HepG2 (cell line): ENCODE results near the gene C9orf50. TPM values are rescaled to one million over a fixed set of nuclear protein-coding genes. Genes with fewer than 3 reads are reported as not detected.

ENCODE experiments used
- BORCS8-MEF2B ChIP-seq: sonication (generic); formaldehyde crosslinking; IDR thresholded peaks from 2 replicates; pipeline ENCODE4 v1.8.0; 2022; ENCODE audit warnings: mild to moderate bottlenecking, missing genetic modification reagents
- CENPX ChIP-seq: sonication (generic); formaldehyde crosslinking; IDR thresholded peaks from 2 replicates; pipeline ENCODE4 v1.9.0; 2021; ENCODE audit warnings: mild to moderate bottlenecking, missing genetic modification reagents, moderate library complexity
- CSRNP1 ChIP-seq: sonication (generic); formaldehyde crosslinking; IDR thresholded peaks from 2 replicates; pipeline ENCODE4 v1.8.1; 2023; ENCODE audit warnings: mild to moderate bottlenecking, missing genetic modification reagents
- HNRNPLL ChIP-seq: fragments of 200-400 bp; formaldehyde crosslinking; IDR thresholded peaks from 2 replicates; pipeline ENCODE4 v1.6.1; 2017; ENCODE audit warnings: mild to moderate bottlenecking, low read depth, low read length; ENCODE audit not compliant: poor library complexity, severe bottlenecking
- LCORL ChIP-seq, 2 experiments: fragments of 450-650 bp in 1 of 2; sonication (generic) in 1 of 2; formaldehyde crosslinking in 1 of 2; IDR thresholded peaks; 2 replicates each; pipeline versions ENCODE4 v1.5.0 to v1.6.1; 2017 to 2020; ENCODE audit warnings: antibody characterized with exemption in 1 of 2, missing genetic modification reagents in 1 of 2
- MED1 ChIP-seq: sonication (generic); formaldehyde crosslinking; IDR thresholded peaks from 2 replicates; pipeline ENCODE4 v1.4.0; 2020; ENCODE audit warnings: missing genetic modification reagents
- MXI1 ChIP-seq: IDR thresholded peaks from 3 replicates; pipeline ENCODE4 v1.6.1; 2012; ENCODE audit warnings: low read depth, low read length, inconsistent platforms, borderline replicate concordance
- NFKB2 ChIP-seq: sonication (generic); formaldehyde crosslinking; IDR thresholded peaks from 2 replicates; pipeline ENCODE4 v1.4.0; 2020; ENCODE audit warnings: missing genetic modification reagents, borderline replicate concordance
- THRA ChIP-seq: sonication (generic); formaldehyde crosslinking; IDR thresholded peaks from 2 replicates; pipeline ENCODE4 v1.4.0; 2020; ENCODE audit warnings: missing genetic modification reagents, borderline replicate concordance
- ZBED4 ChIP-seq: sonication (generic); formaldehyde crosslinking; IDR thresholded peaks from 2 replicates; pipeline ENCODE4 v1.4.0; 2020; ENCODE audit warnings: missing genetic modification reagents, borderline replicate concordance
- ZC3H13 ChIP-seq: sonication (generic); formaldehyde crosslinking; IDR thresholded peaks from 2 replicates; pipeline ENCODE4 v1.8.1; 2023; ENCODE audit warnings: mild to moderate bottlenecking, missing genetic modification reagents, moderate library complexity
- ZNF235 ChIP-seq: sonication (generic); formaldehyde crosslinking; IDR thresholded peaks from 2 replicates; pipeline ENCODE4 v1.8.1; 2023; ENCODE audit warnings: mild to moderate bottlenecking, missing genetic modification reagents, borderline replicate concordance
- ZNF30 ChIP-seq: sonication (generic); formaldehyde crosslinking; IDR thresholded peaks from 2 replicates; pipeline ENCODE4 v1.5.0; 2020; ENCODE audit warnings: mild to moderate bottlenecking, missing genetic modification reagents
- ZNF343 ChIP-seq: sonication (generic); formaldehyde crosslinking; IDR thresholded peaks from 2 replicates; pipeline ENCODE4 v1.4.0; 2020; ENCODE audit warnings: mild to moderate bottlenecking, missing genetic modification reagents
- ZNF670 ChIP-seq: sonication (generic); formaldehyde crosslinking; IDR thresholded peaks from 2 replicates; pipeline ENCODE4 v1.8.0; 2022; ENCODE audit warnings: mild to moderate bottlenecking, missing genetic modification reagents, borderline replicate concordance
- ZNF781 ChIP-seq: sonication (generic); formaldehyde crosslinking; IDR thresholded peaks from 2 replicates; pipeline ENCODE4 v1.5.1; 2020; ENCODE audit warnings: borderline replicate concordance, mild to moderate bottlenecking, missing genetic modification reagents; ENCODE audit errors: not compliant biosample characterization
- ZNF800 ChIP-seq: sonication (generic); formaldehyde crosslinking; IDR thresholded peaks from 2 replicates; pipeline ENCODE4 v1.4.0; 2020; ENCODE audit warnings: missing genetic modification reagents
- polyA plus RNA-seq, 8 experiments: library from polyadenylated mRNA; depleted of rRNA in 3 of 8; stranded (reverse) in 7 of 8; unstranded in 1 of 8; fragments of >200 nt; fragmentation: Illumina TruSeq in 4 of 8; extraction: Trizol in 4 of 8; gene quantifications; 2 replicates each; pipeline versions ENCODE4 v1.2.1 to v1.2.3, GENCODE V29; 2011 to 2016; ENCODE audit warnings: low read depth in 4 of 8, missing spikeins in 1 of 8, mixed read lengths in 1 of 8; ENCODE audit not compliant: insufficient read depth in 1 of 8
- total RNA-seq, 5 experiments: library from RNA; depleted of rRNA; stranded (reverse); fragments of >200 nt; fragmentation: Illumina TruSeq; extraction: Trizol; gene quantifications; 2 replicates each; pipeline ENCODE4 v1.2.3, GENCODE V29; 2016; ENCODE audit warnings: low read depth in 1 of 5
- TF ChIP-seq, protein P1 (sequence below): sonication (generic); formaldehyde crosslinking; IDR thresholded peaks from 2 replicates; pipeline ENCODE4 v1.4.0; 2020; ENCODE audit warnings: mild to moderate bottlenecking, missing genetic modification reagents

C9orf50 gene
- total and polyA plus RNA-seq, 2 of the 13 experiments (the other 11 are each of a cell fraction or from before 2014, with no cell fraction given) = not detected

GRCh38 chr9:129591916-129592315, 29.0 kb downstream of the C9orf50 start (continued):
- TF ChIP-seq ZNF800 (CRISPR knock-in tag) (no peak), THRA (CRISPR knock-in tag) (no peak), ZNF343 (CRISPR knock-in tag) (no peak), ZNF781 (CRISPR knock-in tag) (no peak), CSRNP1 (CRISPR knock-in tag) (no peak), ZC3H13 (CRISPR knock-in tag) (no peak), ZBED4 (CRISPR knock-in tag) (no peak), NFKB2 (CRISPR knock-in tag) (no peak), MXI1 (no peak), ZNF30 (CRISPR knock-in tag) (no peak), ZNF235 (CRISPR knock-in tag) (no peak), HNRNPLL (no peak), BORCS8-MEF2B (no peak), ZNF670 (CRISPR knock-in tag) (no peak), CENPX (CRISPR knock-in tag) (no peak), MED1 (CRISPR knock-in tag) (peak; percentile 16; the same call in 1 of the 2 replicates), LCORL (IDR thresholded peaks at IDR 0.05) (no peak), LCORL (CRISPR knock-in tag; IDR thresholded peaks at IDR 0.05) (peak; percentile 53; the same call in 1 of the 2 replicates)
- TF ChIP-seq, protein P1, sequence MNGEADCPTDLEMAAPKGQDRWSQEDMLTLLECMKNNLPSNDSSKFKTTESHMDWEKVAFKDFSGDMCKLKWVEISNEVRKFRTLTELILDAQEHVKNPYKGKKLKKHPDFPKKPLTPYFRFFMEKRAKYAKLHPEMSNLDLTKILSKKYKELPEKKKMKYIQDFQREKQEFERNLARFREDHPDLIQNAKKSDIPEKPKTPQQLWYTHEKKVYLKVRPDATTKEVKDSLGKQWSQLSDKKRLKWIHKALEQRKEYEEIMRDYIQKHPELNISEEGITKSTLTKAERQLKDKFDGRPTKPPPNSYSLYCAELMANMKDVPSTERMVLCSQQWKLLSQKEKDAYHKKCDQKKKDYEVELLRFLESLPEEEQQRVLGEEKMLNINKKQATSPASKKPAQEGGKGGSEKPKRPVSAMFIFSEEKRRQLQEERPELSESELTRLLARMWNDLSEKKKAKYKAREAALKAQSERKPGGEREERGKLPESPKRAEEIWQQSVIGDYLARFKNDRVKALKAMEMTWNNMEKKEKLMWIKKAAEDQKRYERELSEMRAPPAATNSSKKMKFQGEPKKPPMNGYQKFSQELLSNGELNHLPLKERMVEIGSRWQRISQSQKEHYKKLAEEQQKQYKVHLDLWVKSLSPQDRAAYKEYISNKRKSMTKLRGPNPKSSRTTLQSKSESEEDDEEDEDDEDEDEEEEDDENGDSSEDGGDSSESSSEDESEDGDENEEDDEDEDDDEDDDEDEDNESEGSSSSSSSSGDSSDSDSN (CRISPR knock-in tag) = no peak
